PC-3 (cell line): ENCODE results near the gene LTB4R2.

Source experiments
- CTCF ChIP-seq: fragments of 300-600 bp; sonication (generic); conservative IDR thresholded peaks from 2 replicates; pipeline ENCODE4 v1.5.1; 2017; ENCODE audit warnings: antibody characterized with exemption, low read depth, mild to moderate bottlenecking, low read length
- EZH2 ChIP-seq: fragments of 300-600 bp; sonication (generic); IDR thresholded peaks from one replicate; pipeline ENCODE4 v1.6.1; 2017; ENCODE audit warnings: antibody characterized with exemption, mild to moderate bottlenecking, low read length; ENCODE audit not compliant: unreplicated experiment

GRCh38 chr14:24323341-24323740, 13.4 kb downstream of the LTB4R2 start:
- no peak for TF ChIP-seq CTCF
- TF ChIP-seq EZH2 = no peak
